HEK293 (cell line): Measurements from ENCODE around the gene BZW2.

Experiments used
- CTCF ChIA-PET: fragments of 350-600 bp; formaldehyde crosslinking; extraction: SDS; loops from one replicate; lab custom pipeline; 2021; ENCODE audit warnings: antibody characterized with exemption; lab: Yijun Ruan, JAX
- POLR2A ChIA-PET: fragments of 300-600 bp; formaldehyde crosslinking; extraction: SDS; loops from one replicate; lab custom pipeline; 2020; ENCODE audit warnings: antibody characterized with exemption, inconsistent platforms; lab: Yijun Ruan, JAX
- H3K27ac ChIP-seq: fragments of 200-500 bp; sonication (Bioruptor generic); 2 replicates; pipeline ENCODE4 v1.5.1; 2014; ENCODE audit warnings: low read depth, low read length, control low read depth, inconsistent platforms; ENCODE audit errors: extremely low read depth
- H3K36me3 ChIP-seq, 2 experiments: fragments of 200-500 bp in 1 of 2; sonication (Bioruptor generic) in 1 of 2; 1 replicate in 1 of 2; 2 replicates in 1 of 2; pipeline ENCODE4 v1.5.1; 2014 to 2017; ENCODE audit warnings: inconsistent platforms in 2 of 2, low read length in 2 of 2; ENCODE audit not compliant: control insufficient read depth in 2 of 2, insufficient read depth in 1 of 2
- H3K4me1 ChIP-seq: fragments of 200-500 bp; sonication (Bioruptor generic); 2 replicates; pipeline ENCODE4 v1.5.1; 2014; ENCODE audit warnings: mild to moderate bottlenecking, low read length, inconsistent platforms; ENCODE audit not compliant: control insufficient read depth, insufficient read depth
- H3K4me3 ChIP-seq: 2 replicates; pipeline ENCODE4 v1.5.1; 2011; ENCODE audit warnings: low read depth, mild to moderate bottlenecking, control low read depth, low read length, moderate library complexity
- H3K9me3 ChIP-seq: fragments of 200-500 bp; sonication (Bioruptor generic); 2 replicates; pipeline ENCODE4 v1.5.1; 2014; ENCODE audit warnings: low read depth, low read length, inconsistent platforms; ENCODE audit not compliant: control insufficient read depth, insufficient read depth
- KLF1 ChIP-seq: fragments of 450-650 bp; formaldehyde crosslinking; IDR thresholded peaks from 2 replicates; pipeline ENCODE4 v1.5.1; 2016; ENCODE audit warnings: missing biosample characterization, missing genetic modification characterization
- KLF10 ChIP-seq: fragments of 450-650 bp; IDR thresholded peaks from 2 replicates; pipeline ENCODE4 v1.5.1; 2018; ENCODE audit warnings: missing biosample characterization, mild to moderate bottlenecking, missing genetic modification characterization
- KLF8 ChIP-seq: fragments of 450-650 bp; formaldehyde crosslinking; IDR thresholded peaks from 2 replicates; pipeline ENCODE4 v1.5.1; 2016; ENCODE audit warnings: missing biosample characterization, missing genetic modification characterization
- MYNN ChIP-seq: fragments of 450-650 bp; formaldehyde crosslinking; IDR thresholded peaks from 2 replicates; pipeline ENCODE4 v1.5.1; 2016; ENCODE audit warnings: missing biosample characterization, missing genetic modification characterization, borderline replicate concordance
- MZF1 ChIP-seq: fragments of 450-650 bp; formaldehyde crosslinking; IDR thresholded peaks from 2 replicates; pipeline ENCODE4 v1.5.1; 2017; ENCODE audit warnings: missing biosample characterization, missing genetic modification characterization, borderline replicate concordance
- SP3 ChIP-seq: fragments of 450-650 bp; formaldehyde crosslinking; IDR thresholded peaks from 2 replicates; pipeline ENCODE4 v1.5.1; 2016; ENCODE audit warnings: missing biosample characterization, missing genetic modification characterization
- ZBTB17 ChIP-seq: fragments of 450-650 bp; formaldehyde crosslinking; IDR thresholded peaks from 2 replicates; pipeline ENCODE4 v1.5.1; 2016; ENCODE audit warnings: missing biosample characterization, missing genetic modification characterization
- ZBTB48 ChIP-seq: fragments of 450-650 bp; formaldehyde crosslinking; IDR thresholded peaks from 2 replicates; pipeline ENCODE4 v1.5.1; 2016; ENCODE audit warnings: missing biosample characterization, missing genetic modification characterization
- ZNF112 ChIP-seq: fragments of 450-650 bp; formaldehyde crosslinking; IDR thresholded peaks from 2 replicates; pipeline ENCODE4 v1.5.0; 2017; ENCODE audit warnings: missing biosample characterization, missing genetic modification characterization
- ZNF132 ChIP-seq: fragments of 450-650 bp; formaldehyde crosslinking; IDR thresholded peaks from 2 replicates; pipeline ENCODE4 v1.5.1; 2017; ENCODE audit warnings: missing biosample characterization, missing genetic modification characterization, borderline replicate concordance
- ZNF169 ChIP-seq: fragments of 450-650 bp; formaldehyde crosslinking; IDR thresholded peaks from 2 replicates; pipeline ENCODE4 v1.5.1; 2016; ENCODE audit warnings: missing biosample characterization, missing genetic modification characterization
- ZNF2 ChIP-seq: fragments of 450-650 bp; formaldehyde crosslinking; IDR thresholded peaks from 2 replicates; pipeline ENCODE4 v1.5.1; 2016; ENCODE audit warnings: missing biosample characterization, missing genetic modification characterization
- ZNF302 ChIP-seq: fragments of 450-650 bp; formaldehyde crosslinking; IDR thresholded peaks from 2 replicates; pipeline ENCODE4 v1.5.1; 2016; ENCODE audit warnings: missing biosample characterization, missing genetic modification characterization, low read depth
- ZNF404 ChIP-seq: fragments of 450-650 bp; formaldehyde crosslinking; IDR thresholded peaks from 2 replicates; pipeline ENCODE4 v1.5.1; 2017; ENCODE audit warnings: missing biosample characterization, missing genetic modification characterization
- ZNF48 ChIP-seq: fragments of 450-650 bp; formaldehyde crosslinking; IDR thresholded peaks from 2 replicates; pipeline ENCODE4 v1.5.1; 2016; ENCODE audit warnings: missing biosample characterization, missing genetic modification characterization
- ZNF529 ChIP-seq: fragments of 450-650 bp; formaldehyde crosslinking; IDR thresholded peaks from 2 replicates; pipeline ENCODE4 v1.5.1; 2017; ENCODE audit warnings: missing genetic modification characterization, missing biosample characterization; ENCODE audit not compliant: insufficient replicate concordance
- ZNF707 ChIP-seq: fragments of 450-650 bp; formaldehyde crosslinking; IDR thresholded peaks from 2 replicates; pipeline ENCODE4 v1.5.1; 2016; ENCODE audit warnings: missing biosample characterization, missing genetic modification characterization
- ZXDB ChIP-seq: fragments of 450-650 bp; formaldehyde crosslinking; IDR thresholded peaks from 2 replicates; pipeline ENCODE4 v1.5.1; 2016; ENCODE audit warnings: missing biosample characterization, missing genetic modification characterization
- TF ChIP-seq, protein P1 (sequence below): fragments of 450-650 bp; formaldehyde crosslinking; IDR thresholded peaks from 2 replicates; pipeline ENCODE4 v1.5.1; 2016; ENCODE audit warnings: missing biosample characterization, missing genetic modification characterization, borderline replicate concordance
- TF ChIP-seq, protein P2 (sequence below): fragments of 450-650 bp; formaldehyde crosslinking; IDR thresholded peaks from 2 replicates; pipeline ENCODE4 v1.5.1; 2017; ENCODE audit warnings: missing biosample characterization, missing genetic modification characterization
- TF ChIP-seq, protein P3 (sequence below): fragments of 450-650 bp; formaldehyde crosslinking; IDR thresholded peaks from 2 replicates; pipeline ENCODE4 v1.5.1; 2016; ENCODE audit warnings: missing biosample characterization, missing genetic modification characterization
- TF ChIP-seq, protein P4 (sequence below): fragments of 450-650 bp; formaldehyde crosslinking; IDR thresholded peaks from 2 replicates; pipeline ENCODE4; 2016; ENCODE audit warnings: missing biosample characterization, missing genetic modification characterization
- TF ChIP-seq, protein P5 (sequence below): sonication (generic); formaldehyde crosslinking; IDR thresholded peaks from 2 replicates; pipeline ENCODE4 v1.8.1; 2022; ENCODE audit warnings: mild to moderate bottlenecking, moderate library complexity, missing genetic modification reagents
- TF ChIP-seq, protein P6 (sequence below): fragments of 450-650 bp; formaldehyde crosslinking; IDR thresholded peaks from 2 replicates; pipeline ENCODE4 v1.5.1; 2016; ENCODE audit warnings: missing biosample characterization, missing genetic modification characterization

The BZW2 gene

DNA sequence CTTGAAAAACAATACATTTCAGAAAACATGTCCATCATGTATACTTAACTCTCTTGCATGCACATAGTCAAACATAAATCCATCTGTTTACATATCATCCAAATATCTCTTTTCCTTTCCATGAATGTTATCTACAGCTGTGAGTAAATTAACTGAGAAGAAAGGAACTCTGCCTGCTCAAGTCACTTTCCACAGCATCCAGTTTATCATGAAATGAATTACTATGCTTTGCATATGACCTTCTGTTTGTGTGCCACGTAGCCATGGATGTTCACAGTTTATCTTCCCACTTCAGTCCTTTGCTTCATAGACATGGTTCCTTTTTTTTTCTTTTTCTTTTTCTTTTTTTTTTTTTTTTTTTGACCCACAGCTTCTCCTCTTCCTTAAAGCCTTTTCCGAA is 39.6 kb downstream of the BZW2 start (continued):
- TF ChIP-seq ZNF48 (tag by site-specific recombination), result no peak
- no peak for TF ChIP-seq KLF1 (tag by site-specific recombination)
- no peak for TF ChIP-seq ZNF2
- TF ChIP-seq ZNF529, result no peak
- TF ChIP-seq, protein P1, sequence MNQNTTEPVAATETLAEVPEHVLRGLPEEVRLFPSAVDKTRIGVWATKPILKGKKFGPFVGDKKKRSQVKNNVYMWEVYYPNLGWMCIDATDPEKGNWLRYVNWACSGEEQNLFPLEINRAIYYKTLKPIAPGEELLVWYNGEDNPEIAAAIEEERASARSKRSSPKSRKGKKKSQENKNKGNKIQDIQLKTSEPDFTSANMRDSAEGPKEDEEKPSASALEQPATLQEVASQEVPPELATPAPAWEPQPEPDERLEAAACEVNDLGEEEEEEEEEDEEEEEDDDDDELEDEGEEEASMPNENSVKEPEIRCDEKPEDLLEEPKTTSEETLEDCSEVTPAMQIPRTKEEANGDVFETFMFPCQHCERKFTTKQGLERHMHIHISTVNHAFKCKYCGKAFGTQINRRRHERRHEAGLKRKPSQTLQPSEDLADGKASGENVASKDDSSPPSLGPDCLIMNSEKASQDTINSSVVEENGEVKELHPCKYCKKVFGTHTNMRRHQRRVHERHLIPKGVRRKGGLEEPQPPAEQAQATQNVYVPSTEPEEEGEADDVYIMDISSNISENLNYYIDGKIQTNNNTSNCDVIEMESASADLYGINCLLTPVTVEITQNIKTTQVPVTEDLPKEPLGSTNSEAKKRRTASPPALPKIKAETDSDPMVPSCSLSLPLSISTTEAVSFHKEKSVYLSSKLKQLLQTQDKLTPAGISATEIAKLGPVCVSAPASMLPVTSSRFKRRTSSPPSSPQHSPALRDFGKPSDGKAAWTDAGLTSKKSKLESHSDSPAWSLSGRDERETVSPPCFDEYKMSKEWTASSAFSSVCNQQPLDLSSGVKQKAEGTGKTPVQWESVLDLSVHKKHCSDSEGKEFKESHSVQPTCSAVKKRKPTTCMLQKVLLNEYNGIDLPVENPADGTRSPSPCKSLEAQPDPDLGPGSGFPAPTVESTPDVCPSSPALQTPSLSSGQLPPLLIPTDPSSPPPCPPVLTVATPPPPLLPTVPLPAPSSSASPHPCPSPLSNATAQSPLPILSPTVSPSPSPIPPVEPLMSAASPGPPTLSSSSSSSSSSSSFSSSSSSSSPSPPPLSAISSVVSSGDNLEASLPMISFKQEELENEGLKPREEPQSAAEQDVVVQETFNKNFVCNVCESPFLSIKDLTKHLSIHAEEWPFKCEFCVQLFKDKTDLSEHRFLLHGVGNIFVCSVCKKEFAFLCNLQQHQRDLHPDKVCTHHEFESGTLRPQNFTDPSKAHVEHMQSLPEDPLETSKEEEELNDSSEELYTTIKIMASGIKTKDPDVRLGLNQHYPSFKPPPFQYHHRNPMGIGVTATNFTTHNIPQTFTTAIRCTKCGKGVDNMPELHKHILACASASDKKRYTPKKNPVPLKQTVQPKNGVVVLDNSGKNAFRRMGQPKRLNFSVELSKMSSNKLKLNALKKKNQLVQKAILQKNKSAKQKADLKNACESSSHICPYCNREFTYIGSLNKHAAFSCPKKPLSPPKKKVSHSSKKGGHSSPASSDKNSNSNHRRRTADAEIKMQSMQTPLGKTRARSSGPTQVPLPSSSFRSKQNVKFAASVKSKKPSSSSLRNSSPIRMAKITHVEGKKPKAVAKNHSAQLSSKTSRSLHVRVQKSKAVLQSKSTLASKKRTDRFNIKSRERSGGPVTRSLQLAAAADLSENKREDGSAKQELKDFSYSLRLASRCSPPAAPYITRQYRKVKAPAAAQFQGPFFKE, result no peak
- TF ChIP-seq SP3 (tag by site-specific recombination), result no peak
- TF ChIP-seq, protein P2, sequence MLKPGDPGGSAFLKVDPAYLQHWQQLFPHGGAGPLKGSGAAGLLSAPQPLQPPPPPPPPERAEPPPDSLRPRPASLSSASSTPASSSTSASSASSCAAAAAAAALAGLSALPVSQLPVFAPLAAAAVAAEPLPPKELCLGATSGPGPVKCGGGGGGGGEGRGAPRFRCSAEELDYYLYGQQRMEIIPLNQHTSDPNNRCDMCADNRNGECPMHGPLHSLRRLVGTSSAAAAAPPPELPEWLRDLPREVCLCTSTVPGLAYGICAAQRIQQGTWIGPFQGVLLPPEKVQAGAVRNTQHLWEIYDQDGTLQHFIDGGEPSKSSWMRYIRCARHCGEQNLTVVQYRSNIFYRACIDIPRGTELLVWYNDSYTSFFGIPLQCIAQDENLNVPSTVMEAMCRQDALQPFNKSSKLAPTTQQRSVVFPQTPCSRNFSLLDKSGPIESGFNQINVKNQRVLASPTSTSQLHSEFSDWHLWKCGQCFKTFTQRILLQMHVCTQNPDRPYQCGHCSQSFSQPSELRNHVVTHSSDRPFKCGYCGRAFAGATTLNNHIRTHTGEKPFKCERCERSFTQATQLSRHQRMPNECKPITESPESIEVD, result no peak
- TF ChIP-seq, protein P3, sequence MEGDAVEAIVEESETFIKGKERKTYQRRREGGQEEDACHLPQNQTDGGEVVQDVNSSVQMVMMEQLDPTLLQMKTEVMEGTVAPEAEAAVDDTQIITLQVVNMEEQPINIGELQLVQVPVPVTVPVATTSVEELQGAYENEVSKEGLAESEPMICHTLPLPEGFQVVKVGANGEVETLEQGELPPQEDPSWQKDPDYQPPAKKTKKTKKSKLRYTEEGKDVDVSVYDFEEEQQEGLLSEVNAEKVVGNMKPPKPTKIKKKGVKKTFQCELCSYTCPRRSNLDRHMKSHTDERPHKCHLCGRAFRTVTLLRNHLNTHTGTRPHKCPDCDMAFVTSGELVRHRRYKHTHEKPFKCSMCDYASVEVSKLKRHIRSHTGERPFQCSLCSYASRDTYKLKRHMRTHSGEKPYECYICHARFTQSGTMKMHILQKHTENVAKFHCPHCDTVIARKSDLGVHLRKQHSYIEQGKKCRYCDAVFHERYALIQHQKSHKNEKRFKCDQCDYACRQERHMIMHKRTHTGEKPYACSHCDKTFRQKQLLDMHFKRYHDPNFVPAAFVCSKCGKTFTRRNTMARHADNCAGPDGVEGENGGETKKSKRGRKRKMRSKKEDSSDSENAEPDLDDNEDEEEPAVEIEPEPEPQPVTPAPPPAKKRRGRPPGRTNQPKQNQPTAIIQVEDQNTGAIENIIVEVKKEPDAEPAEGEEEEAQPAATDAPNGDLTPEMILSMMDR, result no peak
- no peak for TF ChIP-seq ZNF112 (tag by site-specific recombination)

DNA sequence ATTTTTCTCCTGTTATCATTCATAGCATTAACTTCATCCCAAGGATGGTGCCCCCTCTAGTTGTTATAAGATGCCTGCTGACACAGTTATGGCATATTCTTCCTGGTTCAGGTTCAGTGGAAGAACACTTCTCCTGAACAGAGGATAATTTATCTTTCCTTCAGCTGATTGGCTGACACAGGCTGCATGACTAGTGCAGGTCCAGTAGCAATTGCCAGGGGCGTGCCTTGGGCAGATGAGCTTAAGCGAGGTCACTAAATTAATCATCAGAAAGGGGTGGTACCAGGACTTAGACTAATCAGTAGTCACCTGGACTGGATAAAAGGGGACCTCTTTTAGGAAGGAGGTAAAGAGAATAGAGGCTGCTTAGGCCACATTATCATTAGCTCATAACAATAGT is 42.3 kb downstream of the BZW2 start:
- POLR2A ChIA-PET, result interaction anchor here (0.6 kb wide), 1 partner anchor 11 kb away, joined by 4 read pairs; no protein-coding TSS in a partner anchor
- Histone ChIP-seq H3K4me1 (no peaks in the 10 kb centered on the region), H3K36me3 (peaks cover 15 to 34% of the 10 kb centered on the region in 2 experiments), H3K27ac (no peak overlapping the region), H3K9me3 (no peaks in the 10 kb centered on the region), H3K4me3 (no peak overlapping the region)
- CTCF ChIA-PET, result interaction anchor here (0.6 to 1.0 kb wide), 2 partner anchors 113 to 163 kb away, joined by 3 to 4 read pairs; no protein-coding TSS in a partner anchor
- no peak for TF ChIP-seq KLF10 (tag by site-specific recombination)
- TF ChIP-seq, protein P4, sequence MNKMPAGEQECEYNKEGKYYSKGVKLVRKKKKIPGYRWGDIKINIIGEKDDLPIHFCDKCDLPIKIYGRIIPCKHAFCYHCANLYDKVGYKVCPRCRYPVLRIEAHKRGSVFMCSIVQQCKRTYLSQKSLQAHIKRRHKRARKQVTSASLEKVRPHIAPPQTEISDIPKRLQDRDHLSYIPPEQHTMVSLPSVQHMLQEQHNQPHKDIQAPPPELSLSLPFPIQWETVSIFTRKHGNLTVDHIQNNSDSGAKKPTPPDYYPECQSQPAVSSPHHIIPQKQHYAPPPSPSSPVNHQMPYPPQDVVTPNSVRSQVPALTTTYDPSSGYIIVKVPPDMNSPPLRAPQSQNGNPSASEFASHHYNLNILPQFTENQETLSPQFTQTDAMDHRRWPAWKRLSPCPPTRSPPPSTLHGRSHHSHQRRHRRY, result no peak
- no peak for TF ChIP-seq ZNF302 (tag by site-specific recombination)
- TF ChIP-seq ZNF132, result no peak
- no peak for TF ChIP-seq ZNF404
- TF ChIP-seq, protein P5, sequence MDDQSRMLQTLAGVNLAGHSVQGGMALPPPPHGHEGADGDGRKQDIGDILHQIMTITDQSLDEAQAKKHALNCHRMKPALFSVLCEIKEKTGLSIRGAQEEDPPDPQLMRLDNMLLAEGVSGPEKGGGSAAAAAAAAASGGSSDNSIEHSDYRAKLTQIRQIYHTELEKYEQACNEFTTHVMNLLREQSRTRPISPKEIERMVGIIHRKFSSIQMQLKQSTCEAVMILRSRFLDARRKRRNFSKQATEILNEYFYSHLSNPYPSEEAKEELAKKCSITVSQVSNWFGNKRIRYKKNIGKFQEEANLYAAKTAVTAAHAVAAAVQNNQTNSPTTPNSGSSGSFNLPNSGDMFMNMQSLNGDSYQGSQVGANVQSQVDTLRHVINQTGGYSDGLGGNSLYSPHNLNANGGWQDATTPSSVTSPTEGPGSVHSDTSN (CRISPR knock-in tag), result no peak
- TF ChIP-seq ZNF707 (tag by site-specific recombination), result no peak
- no peak for TF ChIP-seq MYNN (tag by site-specific recombination)
- TF ChIP-seq, protein P6, sequence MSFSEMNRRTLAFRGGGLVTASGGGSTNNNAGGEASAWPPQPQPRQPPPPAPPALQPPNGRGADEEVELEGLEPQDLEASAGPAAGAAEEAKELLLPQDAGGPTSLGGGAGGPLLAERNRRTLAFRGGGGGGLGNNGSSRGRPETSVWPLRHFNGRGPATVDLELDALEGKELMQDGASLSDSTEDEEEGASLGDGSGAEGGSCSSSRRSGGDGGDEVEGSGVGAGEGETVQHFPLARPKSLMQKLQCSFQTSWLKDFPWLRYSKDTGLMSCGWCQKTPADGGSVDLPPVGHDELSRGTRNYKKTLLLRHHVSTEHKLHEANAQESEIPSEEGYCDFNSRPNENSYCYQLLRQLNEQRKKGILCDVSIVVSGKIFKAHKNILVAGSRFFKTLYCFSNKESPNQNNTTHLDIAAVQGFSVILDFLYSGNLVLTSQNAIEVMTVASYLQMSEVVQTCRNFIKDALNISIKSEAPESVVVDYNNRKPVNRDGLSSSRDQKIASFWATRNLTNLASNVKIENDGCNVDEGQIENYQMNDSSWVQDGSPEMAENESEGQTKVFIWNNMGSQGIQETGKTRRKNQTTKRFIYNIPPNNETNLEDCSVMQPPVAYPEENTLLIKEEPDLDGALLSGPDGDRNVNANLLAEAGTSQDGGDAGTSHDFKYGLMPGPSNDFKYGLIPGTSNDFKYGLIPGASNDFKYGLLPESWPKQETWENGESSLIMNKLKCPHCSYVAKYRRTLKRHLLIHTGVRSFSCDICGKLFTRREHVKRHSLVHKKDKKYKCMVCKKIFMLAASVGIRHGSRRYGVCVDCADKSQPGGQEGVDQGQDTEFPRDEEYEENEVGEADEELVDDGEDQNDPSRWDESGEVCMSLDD (tag by site-specific recombination), result no peak
- no peak for TF ChIP-seq MZF1
- TF ChIP-seq KLF8, result no peak
- TF ChIP-seq ZXDB (tag by site-specific recombination), result no peak
- no peak for TF ChIP-seq ZBTB48 (tag by site-specific recombination)
- TF ChIP-seq ZBTB17 (tag by site-specific recombination), result no peak
- no peak for TF ChIP-seq ZNF169 (tag by site-specific recombination)
